HepG2 (cell line): ENCODE measurements around the gene RPL35A. TPM values are rescaled to one million over a fixed set of nuclear protein-coding genes. Genes with fewer than 3 reads are reported as not detected.

Experiments used
- CSRNP2 ChIP-seq: sonication (generic); formaldehyde crosslinking; conservative IDR thresholded peaks from 2 replicates; pipeline ENCODE4 v1.8.0; 2022; ENCODE audit warnings: low read depth, missing genetic modification reagents
- DMAP1 ChIP-seq: IDR thresholded peaks from 2 replicates; pipeline ENCODE4 v1.6.1; 2016
- FOXA1 ChIP-seq, 2 experiments: fragments of 450-650 bp in 1 of 2; sonication (generic) in 1 of 2; formaldehyde crosslinking in 1 of 2; IDR thresholded peaks; 2 replicates each; pipeline versions ENCODE4 v1.4.0 to v1.6.1; 2016 to 2020; ENCODE audit warnings: missing genetic modification reagents in 1 of 2
- FOXK1 ChIP-seq: sonication (generic); formaldehyde crosslinking; IDR thresholded peaks from 2 replicates; pipeline ENCODE4 v1.4.0; 2020; ENCODE audit warnings: low read depth, missing genetic modification reagents, borderline replicate concordance
- FOXP4 ChIP-seq: sonication (generic); formaldehyde crosslinking; IDR thresholded peaks from 2 replicates; pipeline ENCODE4 v1.4.0; 2020; ENCODE audit warnings: missing genetic modification reagents
- GATAD2A ChIP-seq: IDR thresholded peaks from 2 replicates; pipeline ENCODE4 v1.6.1; 2016
- KDM5B ChIP-seq: sonication (generic); formaldehyde crosslinking; IDR thresholded peaks from 2 replicates; pipeline ENCODE4 v1.4.0; 2020; ENCODE audit warnings: missing genetic modification reagents, mild to moderate bottlenecking, borderline replicate concordance
- MYNN ChIP-seq: sonication (generic); formaldehyde crosslinking; IDR thresholded peaks from 2 replicates; pipeline ENCODE4 v1.4.0; 2020; ENCODE audit warnings: mild to moderate bottlenecking, low read depth, missing genetic modification reagents
- RXRA ChIP-seq: sonication (generic); formaldehyde crosslinking; IDR thresholded peaks from 2 replicates; pipeline ENCODE4 v1.5.1; 2020; ENCODE audit warnings: missing genetic modification reagents
- SETDB1 ChIP-seq: sonication (generic); formaldehyde crosslinking; IDR thresholded peaks from 2 replicates; pipeline ENCODE4 v1.5.1; 2020; ENCODE audit warnings: missing genetic modification reagents, mild to moderate bottlenecking, borderline replicate concordance
- ZNF160 ChIP-seq: sonication (generic); formaldehyde crosslinking; IDR thresholded peaks from 2 replicates; pipeline ENCODE4 v1.8.0; 2022; ENCODE audit warnings: mild to moderate bottlenecking, inconsistent platforms, missing genetic modification reagents
- ZNF263 ChIP-seq: sonication (generic); formaldehyde crosslinking; IDR thresholded peaks from 2 replicates; pipeline ENCODE4 v1.4.0; 2020; ENCODE audit warnings: missing genetic modification reagents
- ZNF34 ChIP-seq: sonication (generic); formaldehyde crosslinking; IDR thresholded peaks from 2 replicates; pipeline ENCODE4 v1.4.0; 2020; ENCODE audit warnings: mild to moderate bottlenecking, missing genetic modification reagents, borderline replicate concordance
- ZNF558 ChIP-seq: sonication (generic); formaldehyde crosslinking; IDR thresholded peaks from 2 replicates; pipeline ENCODE4 v1.9.0; 2022; ENCODE audit warnings: mild to moderate bottlenecking, missing genetic modification reagents, borderline replicate concordance
- polyA plus RNA-seq, 8 experiments: library from polyadenylated mRNA; depleted of rRNA in 3 of 8; stranded (reverse) in 7 of 8; unstranded in 1 of 8; fragments of >200 nt; fragmentation: Illumina TruSeq in 4 of 8; extraction: Trizol in 4 of 8; gene quantifications; 2 replicates each; pipeline versions ENCODE4 v1.2.1 to v1.2.3, GENCODE V29; 2011 to 2016; ENCODE audit warnings: low read depth in 4 of 8, missing spikeins in 1 of 8, mixed read lengths in 1 of 8; ENCODE audit not compliant: insufficient read depth in 1 of 8
- total RNA-seq, 5 experiments: library from RNA; depleted of rRNA; stranded (reverse); fragments of >200 nt; fragmentation: Illumina TruSeq; extraction: Trizol; gene quantifications; 2 replicates each; pipeline ENCODE4 v1.2.3, GENCODE V29; 2016; ENCODE audit warnings: low read depth in 1 of 5
- TF ChIP-seq, protein P1 (sequence below): sonication (generic); formaldehyde crosslinking; IDR thresholded peaks from 2 replicates; pipeline ENCODE4 v1.4.0; 2020; ENCODE audit warnings: missing genetic modification reagents, borderline replicate concordance
- TF ChIP-seq, protein P2 (sequence below): sonication (generic); formaldehyde crosslinking; IDR thresholded peaks from 2 replicates; pipeline ENCODE4 v1.4.0; 2020; ENCODE audit warnings: mild to moderate bottlenecking, missing genetic modification reagents
- TF ChIP-seq, protein P3 (sequence below): fragments of 450-650 bp; IDR thresholded peaks from 2 replicates; pipeline ENCODE4 v1.6.1; 2016
- TF ChIP-seq, protein P4 (sequence below): sonication (generic); formaldehyde crosslinking; IDR thresholded peaks from 2 replicates; pipeline ENCODE4 v1.4.0; 2020; ENCODE audit warnings: missing genetic modification reagents, low read depth, mild to moderate bottlenecking, borderline replicate concordance

RPL35A gene
- total and polyA plus RNA-seq, 2 of the 13 experiments (the other 11 are each of a cell fraction or from before 2014, with no cell fraction given) = 1,001 to 1,582 TPM

GRCh38 chr3:197906023-197906849, 43.8 kb upstream of the RPL35A start (continued):
- TF ChIP-seq CSRNP2 (CRISPR knock-in tag) = no peak
- TF ChIP-seq, protein P1, sequence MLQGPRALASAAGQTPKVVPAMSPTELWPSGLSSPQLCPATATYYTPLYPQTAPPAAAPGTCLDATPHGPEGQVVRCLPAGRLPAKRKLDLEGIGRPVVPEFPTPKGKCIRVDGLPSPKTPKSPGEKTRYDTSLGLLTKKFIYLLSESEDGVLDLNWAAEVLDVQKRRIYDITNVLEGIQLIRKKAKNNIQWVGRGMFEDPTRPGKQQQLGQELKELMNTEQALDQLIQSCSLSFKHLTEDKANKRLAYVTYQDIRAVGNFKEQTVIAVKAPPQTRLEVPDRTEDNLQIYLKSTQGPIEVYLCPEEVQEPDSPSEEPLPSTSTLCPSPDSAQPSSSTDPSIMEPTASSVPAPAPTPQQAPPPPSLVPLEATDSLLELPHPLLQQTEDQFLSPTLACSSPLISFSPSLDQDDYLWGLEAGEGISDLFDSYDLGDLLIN (CRISPR knock-in tag) = no peak
- no peak for TF ChIP-seq ZNF263 (CRISPR knock-in tag)
- TF ChIP-seq RXRA (CRISPR knock-in tag) = peak; percentile 42; the same call in 1 of the 2 replicates
- TF ChIP-seq, protein P2, sequence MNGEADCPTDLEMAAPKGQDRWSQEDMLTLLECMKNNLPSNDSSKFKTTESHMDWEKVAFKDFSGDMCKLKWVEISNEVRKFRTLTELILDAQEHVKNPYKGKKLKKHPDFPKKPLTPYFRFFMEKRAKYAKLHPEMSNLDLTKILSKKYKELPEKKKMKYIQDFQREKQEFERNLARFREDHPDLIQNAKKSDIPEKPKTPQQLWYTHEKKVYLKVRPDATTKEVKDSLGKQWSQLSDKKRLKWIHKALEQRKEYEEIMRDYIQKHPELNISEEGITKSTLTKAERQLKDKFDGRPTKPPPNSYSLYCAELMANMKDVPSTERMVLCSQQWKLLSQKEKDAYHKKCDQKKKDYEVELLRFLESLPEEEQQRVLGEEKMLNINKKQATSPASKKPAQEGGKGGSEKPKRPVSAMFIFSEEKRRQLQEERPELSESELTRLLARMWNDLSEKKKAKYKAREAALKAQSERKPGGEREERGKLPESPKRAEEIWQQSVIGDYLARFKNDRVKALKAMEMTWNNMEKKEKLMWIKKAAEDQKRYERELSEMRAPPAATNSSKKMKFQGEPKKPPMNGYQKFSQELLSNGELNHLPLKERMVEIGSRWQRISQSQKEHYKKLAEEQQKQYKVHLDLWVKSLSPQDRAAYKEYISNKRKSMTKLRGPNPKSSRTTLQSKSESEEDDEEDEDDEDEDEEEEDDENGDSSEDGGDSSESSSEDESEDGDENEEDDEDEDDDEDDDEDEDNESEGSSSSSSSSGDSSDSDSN (CRISPR knock-in tag) = no peak
- TF ChIP-seq KDM5B (CRISPR knock-in tag) = no peak
- TF ChIP-seq FOXA1 (IDR thresholded peaks at IDR 0.05) = no peak
- TF ChIP-seq FOXA1 (CRISPR knock-in tag; IDR thresholded peaks at IDR 0.05) = peak; percentile 11; the same call in 1 of the 2 replicates
- no peak for TF ChIP-seq ZNF160
- TF ChIP-seq ZNF558 (CRISPR knock-in tag) = no peak
- TF ChIP-seq MYNN (CRISPR knock-in tag) = no peak
- TF ChIP-seq, protein P3, sequence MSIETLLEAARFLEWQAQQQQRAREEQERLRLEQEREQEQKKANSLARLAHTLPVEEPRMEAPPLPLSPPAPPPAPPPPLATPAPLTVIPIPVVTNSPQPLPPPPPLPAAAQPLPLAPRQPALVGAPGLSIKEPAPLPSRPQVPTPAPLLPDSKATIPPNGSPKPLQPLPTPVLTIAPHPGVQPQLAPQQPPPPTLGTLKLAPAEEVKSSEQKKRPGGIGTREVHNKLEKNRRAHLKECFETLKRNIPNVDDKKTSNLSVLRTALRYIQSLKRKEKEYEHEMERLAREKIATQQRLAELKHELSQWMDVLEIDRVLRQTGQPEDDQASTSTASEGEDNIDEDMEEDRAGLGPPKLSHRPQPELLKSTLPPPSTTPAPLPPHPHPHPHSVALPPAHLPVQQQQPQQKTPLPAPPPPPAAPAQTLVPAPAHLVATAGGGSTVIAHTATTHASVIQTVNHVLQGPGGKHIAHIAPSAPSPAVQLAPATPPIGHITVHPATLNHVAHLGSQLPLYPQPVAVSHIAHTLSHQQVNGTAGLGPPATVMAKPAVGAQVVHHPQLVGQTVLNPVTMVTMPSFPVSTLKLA = no peak
- TF ChIP-seq ZNF34 (CRISPR knock-in tag) = no peak
- peak; percentile 40; the same call in 1 of the 2 replicates for TF ChIP-seq GATAD2A (CRISPR knock-in tag)
- TF ChIP-seq, protein P4, sequence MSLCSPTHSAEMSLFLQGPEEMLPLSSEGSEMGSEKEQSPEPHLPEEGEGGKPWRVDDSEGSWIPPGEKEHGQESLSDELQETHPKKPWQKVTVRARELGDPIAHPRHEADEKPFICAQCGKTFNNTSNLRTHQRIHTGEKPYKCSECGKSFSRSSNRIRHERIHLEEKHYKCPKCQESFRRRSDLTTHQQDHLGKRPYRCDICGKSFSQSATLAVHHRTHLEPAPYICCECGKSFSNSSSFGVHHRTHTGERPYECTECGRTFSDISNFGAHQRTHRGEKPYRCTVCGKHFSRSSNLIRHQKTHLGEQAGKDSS = no peak
- no peak for TF ChIP-seq DMAP1 (CRISPR knock-in tag)
- TF ChIP-seq FOXK1 (CRISPR knock-in tag) = no peak
- no peak for TF ChIP-seq SETDB1
- TF ChIP-seq FOXP4 = no peak
